Muscle of leg (tissue), 11 donors: ENCODE data around the gene RNF223. TPM values are rescaled to one million over a fixed set of nuclear protein-coding genes. Genes with fewer than 3 reads are reported as not detected.
"Not testable (repeated sequence)": the region's sequence is repeated elsewhere in the genome, so short reads cannot be mapped to it uniquely, and the experiment has no call there.

Source experiments
- DNase-seq: peaks from one replicate; pipeline ENCODE4 v3.0.0; 2013
- H3K27ac ChIP-seq: one replicate; pipeline ENCODE4 v1.5.1; 2013; ENCODE audit warnings: mild to moderate bottlenecking, low read length, control low read depth
- H3K27me3 ChIP-seq: one replicate; pipeline ENCODE4 v1.6.1; 2013; ENCODE audit warnings: low read length; ENCODE audit not compliant: control insufficient read depth, insufficient read depth
- H3K36me3 ChIP-seq: one replicate; pipeline ENCODE4 v1.6.1; 2013; ENCODE audit warnings: low read length; ENCODE audit not compliant: control insufficient read depth, insufficient read depth
- H3K4me1 ChIP-seq: one replicate; pipeline ENCODE4 v1.6.1; 2013; ENCODE audit warnings: low read length; ENCODE audit not compliant: control insufficient read depth, insufficient read depth
- H3K4me3 ChIP-seq: one replicate; pipeline ENCODE4 v1.5.1; 2013; ENCODE audit warnings: low read length, control low read depth
- H3K9me3 ChIP-seq: replicated peaks from 2 replicates; pipeline ENCODE4 v1.6.1; 2013; ENCODE audit warnings: low read depth, low read length; ENCODE audit not compliant: control insufficient read depth
- WGBS: methylation state at CpG from one replicate; pipeline ENCODE4 v1.1.5; 2013; ENCODE audit warnings: missing lambda C conversion rate; ENCODE audit not compliant: insufficient coverage; 5-methylcytosine and 5-hydroxymethylcytosine counted together
- polyA plus RNA-seq, 8 donors: library from polyadenylated mRNA; unstranded; fragments of 120-200 nt; gene quantifications; one replicate each; pipeline versions ENCODE4 v1.2.1 to v1.2.3, GENCODE V29; 2013; ENCODE audit warnings: inconsistent platforms in 1 of 8, low replicate concordance in 1 of 8; ENCODE audit not compliant: insufficient read length in 8 of 8, insufficient read depth in 1 of 8
- total RNA-seq: library from RNA; stranded (reverse); fragments of 120-200 nt; gene quantifications from one replicate; pipeline ENCODE4 v1.2.4, GENCODE V29; 2013

The RNF223 gene
- total and polyA plus RNA-seq, 9 donors, result 0.08 to 0.23 (median 0.09) TPM; not detected in 2

DNA sequence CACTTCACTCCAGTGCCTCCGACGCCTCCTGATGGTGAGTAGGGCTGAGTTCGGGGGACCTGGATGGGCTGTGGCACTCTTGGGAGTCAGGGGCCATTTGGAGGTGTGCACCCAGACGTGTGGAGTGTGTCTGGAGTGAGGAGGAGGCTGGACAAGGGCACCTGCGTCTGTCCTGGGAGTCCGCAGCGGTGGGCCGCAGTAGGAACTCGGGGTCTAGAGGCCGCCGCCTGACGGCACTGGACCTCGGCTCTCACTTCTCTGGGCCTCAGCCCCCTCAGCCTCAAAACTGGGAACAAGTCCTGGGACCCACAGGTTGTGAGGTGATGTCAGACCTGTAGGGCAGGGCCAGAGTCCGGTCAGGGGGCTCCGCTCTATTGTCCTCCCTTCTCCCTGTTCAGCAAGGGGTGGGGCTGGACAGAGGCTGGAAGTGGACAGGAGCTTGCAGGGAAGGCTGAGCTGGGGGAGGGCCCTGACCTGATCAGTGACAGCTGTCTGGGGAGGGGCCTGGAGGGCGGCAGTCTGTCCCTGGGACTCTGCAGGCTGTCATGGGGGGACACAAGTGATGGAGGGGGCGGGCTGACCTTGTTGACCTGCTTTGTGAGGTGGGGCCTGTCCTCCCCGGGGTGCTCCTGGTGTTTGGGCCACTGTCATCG, 38.7 kb downstream of the RNF223 start:
- peaks cover 59% of the 10 kb centered on the region for H3K27me3 ChIP-seq
- no peak for DNase-seq
- no peak overlapping the region for H3K27ac ChIP-seq
- 95% methylated on average over 12 of the region's 19 CpGs for WGBS
- no peak overlapping the region for H3K4me3 ChIP-seq
- H3K36me3 ChIP-seq, result peaks cover 4% of the 10 kb centered on the region
- H3K4me1 ChIP-seq, result peaks cover 46% of the 10 kb centered on the region
- no peaks in the 10 kb centered on the region for H3K9me3 ChIP-seq

GRCh38 chr1:1034439-1034781, 39.7 kb downstream of the RNF223 start:
- H3K4me1 ChIP-seq, result peaks cover 37% of the 10 kb centered on the region
- peaks cover 4% of the 10 kb centered on the region for H3K36me3 ChIP-seq
- no peak for DNase-seq
- H3K27ac ChIP-seq, result no peak overlapping the region
- no peaks in the 10 kb centered on the region for H3K9me3 ChIP-seq
- H3K4me3 ChIP-seq, result no peak overlapping the region
- peaks cover 49% of the 10 kb centered on the region for H3K27me3 ChIP-seq
- WGBS, result 26% methylated on average over 27 of the region's 30 CpGs

DNA sequence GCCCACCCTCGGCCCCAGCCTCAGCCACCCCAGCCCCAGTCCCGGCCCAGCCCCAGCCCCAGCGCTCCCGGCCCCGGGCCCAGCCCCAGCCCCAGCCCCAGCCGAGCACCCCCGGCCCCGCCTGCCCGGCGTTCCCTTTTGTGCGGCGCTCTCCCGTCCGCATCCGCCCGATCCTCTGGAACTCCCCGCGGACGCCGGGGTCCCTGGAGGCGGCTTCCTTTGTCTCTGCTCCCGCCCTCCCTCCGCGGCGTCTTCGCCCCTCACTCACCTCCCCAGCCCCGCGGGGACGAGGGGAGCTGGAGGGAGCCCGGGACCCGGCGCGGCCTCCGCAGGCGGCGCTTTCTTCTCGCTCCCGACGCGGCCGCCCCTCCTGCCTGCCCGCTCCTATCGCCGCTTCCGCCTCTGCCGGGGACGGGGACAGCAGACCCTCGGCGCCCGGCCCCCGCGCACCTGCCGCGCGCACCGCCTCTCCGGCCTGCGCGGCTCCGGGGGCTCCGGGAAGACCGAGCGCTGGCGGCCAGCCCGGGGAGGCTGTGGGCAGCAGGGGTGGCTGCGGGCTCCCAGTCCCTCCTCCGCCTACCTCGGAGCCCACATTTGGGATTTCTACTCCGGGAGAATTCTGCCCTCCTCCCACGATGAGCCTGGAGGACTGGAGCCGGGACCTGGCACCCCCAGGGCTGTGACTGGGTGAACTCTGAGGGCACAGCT, 40.2 kb downstream of the RNF223 start:
- Histone ChIP-seq H3K9me3 (no peaks in the 10 kb centered on the region), H3K36me3 (peaks cover 4% of the 10 kb centered on the region), H3K4me1 (peaks cover 33% of the 10 kb centered on the region), H3K27ac (no peak overlapping the region), H3K4me3 (no peak overlapping the region), H3K27me3 (peaks cover 44% of the 10 kb centered on the region)
- DNase-seq, result no peak
- under 1% methylated on average over 68 of the region's 71 CpGs for WGBS

- peak; percentile 82 for DNase-seq
- WGBS, result 0% methylated on average over 72 of the region's 73 CpGs
- Histone ChIP-seq H3K4me3 (peak overlapping the region; percentile 26), H3K4me1 (peaks cover 33% of the 10 kb centered on the region), H3K9me3 (no peaks in the 10 kb centered on the region), H3K27ac (no peak overlapping the region), H3K27me3 (peaks cover 36% of the 10 kb centered on the region), H3K36me3 (peaks cover 4% of the 10 kb centered on the region)
Measured at GRCh38 chr1:1033009-1033587, 41.0 kb downstream of the RNF223 start.

- Histone ChIP-seq H3K36me3 (peaks cover 7% of the 10 kb centered on the region), H3K4me1 (peaks cover 33% of the 10 kb centered on the region), H3K9me3 (no peaks in the 10 kb centered on the region), H3K4me3 (peak overlapping the region; percentile 26), H3K27me3 (peaks cover 34% of the 10 kb centered on the region), H3K27ac (no peak overlapping the region)
- 23% methylated on average over 16 of the region's 16 CpGs for WGBS
- DNase-seq, result no peak
Measured at GRCh38 chr1:1032424-1032823, 41.7 kb downstream of the RNF223 start.

DNA sequence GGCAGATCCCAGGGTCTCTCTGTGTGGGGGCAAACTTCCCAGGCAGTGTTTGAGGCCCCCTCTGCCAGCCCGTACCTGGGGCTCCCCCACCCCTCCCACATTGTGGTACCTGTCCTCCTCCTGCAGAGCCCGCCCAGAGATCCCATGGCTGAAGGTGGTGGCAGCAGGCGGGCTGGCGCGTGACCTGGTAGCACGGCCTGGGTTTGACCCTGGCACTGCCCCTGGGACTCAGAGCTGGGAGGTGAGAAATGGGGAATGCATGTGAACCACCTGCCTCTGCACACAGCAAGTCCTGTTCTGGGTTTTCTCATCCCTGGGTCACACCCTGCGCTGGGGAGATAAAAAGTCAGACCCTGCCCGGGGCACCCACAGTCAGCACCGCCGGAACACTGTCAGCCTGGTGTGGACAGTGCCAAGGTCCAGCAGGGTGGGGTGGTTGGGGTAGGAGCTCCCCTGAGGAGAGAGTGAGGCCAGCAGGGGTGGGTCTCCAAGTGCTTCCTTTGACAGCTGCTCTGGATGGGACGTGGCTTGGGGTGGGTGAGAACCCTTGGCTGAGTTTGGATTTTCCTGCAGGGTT, 42.4 kb downstream of the RNF223 start:
- no peak for DNase-seq
- Histone ChIP-seq H3K27ac (no peak overlapping the region), H3K4me3 (no peak overlapping the region), H3K9me3 (no peaks in the 10 kb centered on the region), H3K27me3 (peaks cover 34% of the 10 kb centered on the region), H3K4me1 (peaks cover 36% of the 10 kb centered on the region), H3K36me3 (peaks cover 5% of the 10 kb centered on the region)
- 73% methylated on average over 11 of the region's 11 CpGs for WGBS

- H3K27me3 ChIP-seq, result peaks cover 34% of the 10 kb centered on the region
- WGBS, result 53% methylated on average over 6 of the region's 7 CpGs
Measured at GRCh38 chr1:1030867-1031658, 43.0 kb downstream of the RNF223 start.

GRCh38 chr1:1027791-1028190, 46.3 kb downstream of the RNF223 start:
- Histone ChIP-seq H3K27ac (no peak overlapping the region), H3K36me3 (peaks cover 4% of the 10 kb centered on the region), H3K9me3 (no peaks in the 10 kb centered on the region), H3K4me3 (no peak overlapping the region), H3K4me1 (peaks cover 60% of the 10 kb centered on the region), H3K27me3 (peaks cover 13% of the 10 kb centered on the region)
- 59% methylated on average over 7 of the region's 17 CpGs for WGBS
- DNase-seq, result no peak

More at GRCh38 chr1:1030867-1031658, 43.0 kb downstream of the RNF223 start:
- H3K4me3 ChIP-seq, DNase-seq, H3K27ac ChIP-seq, H3K36me3 ChIP-seq, H3K9me3 ChIP-seq: not testable (repeated sequence)
- peaks cover 42% of the 10 kb centered on the region for H3K4me1 ChIP-seq

DNA sequence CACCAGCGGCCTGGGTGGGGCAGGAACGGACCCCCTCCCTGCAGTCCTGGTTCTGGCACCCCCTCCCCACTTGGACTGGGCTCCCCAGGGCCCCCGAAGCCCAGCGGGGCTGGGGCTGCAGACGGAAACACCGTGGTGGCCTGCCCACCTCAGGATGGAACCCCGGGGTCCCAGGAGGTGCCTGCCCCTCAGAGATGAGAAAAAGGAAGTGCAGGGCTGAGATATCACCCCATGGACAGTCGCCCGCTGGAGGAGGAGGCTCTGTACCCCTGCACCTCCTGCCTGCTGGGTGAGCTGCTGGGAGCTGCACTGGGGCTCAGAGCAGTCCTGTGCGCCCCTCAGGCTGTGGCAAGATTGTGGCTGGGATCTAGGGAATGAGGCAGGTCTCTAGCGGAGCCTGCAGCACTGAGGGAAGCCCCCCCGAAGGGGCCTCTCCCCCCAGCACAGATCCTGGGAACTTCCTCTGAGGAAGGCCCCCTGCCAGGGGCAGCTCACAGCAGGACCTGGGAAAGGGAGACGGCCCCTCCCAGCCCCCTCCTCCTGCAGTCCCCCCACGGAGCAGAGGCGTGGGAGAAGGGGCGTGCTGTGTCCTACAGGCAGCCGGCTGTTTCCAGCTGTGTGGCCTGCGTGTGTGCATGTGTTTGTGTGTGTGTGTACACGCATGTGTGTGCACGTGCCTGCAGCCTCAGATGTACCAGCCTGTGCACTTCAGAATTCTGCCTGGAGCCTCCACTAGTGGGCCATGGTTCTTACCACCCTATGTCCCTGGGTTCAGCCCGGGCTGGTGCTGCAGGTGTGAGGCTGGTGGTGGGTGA, 47.3 kb downstream of the RNF223 start:
- Histone ChIP-seq H3K27me3 (peaks cover 3% of the 10 kb centered on the region), H3K9me3 (no peaks in the 10 kb centered on the region), H3K4me1 (peaks cover 60% of the 10 kb centered on the region), H3K4me3 (no peak overlapping the region), H3K27ac (no peak overlapping the region), H3K36me3 (peaks cover 8% of the 10 kb centered on the region)
- DNase-seq, result no peak
- 34% methylated on average over 7 of the region's 21 CpGs for WGBS
